Vagina (tissue), 2 donors: ENCODE data around the gene UGP2. TPM values are rescaled to one million over a fixed set of nuclear protein-coding genes. Genes with fewer than 3 reads are reported as not detected.
"Not testable (repeated sequence)": the region's sequence is repeated elsewhere in the genome, so short reads cannot be mapped to it uniquely, and the experiment has no call there.

Experiments
- DNase-seq, 2 donors: peaks; one replicate each; pipeline ENCODE4 v3.0.0-alpha.2; 2017; ENCODE audit errors: extremely low spot score in 2 of 2
- H3K27ac ChIP-seq: fragments of 200-600 bp; sonication (generic); one replicate; pipeline ENCODE4 v1.5.1; 2019
- H3K27me3 ChIP-seq: fragments of 200-600 bp; sonication (generic); one replicate; pipeline ENCODE4 v1.5.1; 2019
- H3K36me3 ChIP-seq, 2 donors: fragments of 200-600 bp; sonication (generic); one replicate each; pipeline ENCODE4 v1.5.1; 2017 to 2019
- H3K4me1 ChIP-seq: fragments of 200-600 bp; sonication (generic); one replicate; pipeline ENCODE4 v1.5.1; 2019
- H3K4me3 ChIP-seq, 2 donors: fragments of 200-600 bp; sonication (generic); 1 replicate in 1 of 2; 2 replicates in 1 of 2; pipeline ENCODE4 v1.5.1; 2016 to 2019
- H3K9me3 ChIP-seq: fragments of 200-600 bp; sonication (generic); one replicate; pipeline ENCODE4 v1.5.1; 2019
- POLR2A ChIP-seq, 2 donors: fragments of 450-650 bp; IDR thresholded peaks; one replicate each; pipeline ENCODE4 v1.6.1; 2017; ENCODE audit warnings: antibody characterized with exemption in 2 of 2, mild to moderate bottlenecking in 2 of 2, moderate library complexity in 2 of 2
- POLR2AphosphoS5 ChIP-seq, 2 donors: sonication (generic); formaldehyde crosslinking; IDR thresholded peaks; one replicate each; pipeline ENCODE4 v1.9.0; 2017; ENCODE audit warnings: antibody characterized with exemption in 2 of 2, mild to moderate bottlenecking in 2 of 2, low read depth in 1 of 2; ENCODE audit not compliant: insufficient read depth in 1 of 2
- intact Hi-C: fragments of 100-400 bp; cut with DNase I; formaldehyde crosslinking; loops from one replicate; pipeline ENCODE4 v1.15.1; 2023
- total RNA-seq: library from RNA; depleted of rRNA; stranded (reverse); fragments of >200 nt; gene quantifications from one replicate; pipeline ENCODE4 v1.2.3, GENCODE V29; 2016
- TF ChIP-seq, protein P1 (sequence below), 3 experiments: fragments of 450-650 bp in 2 of 3; fragments of 200-600 bp in 1 of 3; sonication (generic) in 1 of 3; IDR thresholded peaks; one replicate each; pipeline ENCODE4 v1.5.1; 2017 to 2019; ENCODE audit warnings: antibody characterized with exemption in 3 of 3, mild to moderate bottlenecking in 2 of 3, moderate library complexity in 2 of 3

The UGP2 gene
- total RNA-seq, 1 donor from 2014 or later, result 78.6 TPM

- H3K9me3 ChIP-seq, result no peaks in the 10 kb centered on the region
- H3K4me1 ChIP-seq, result no peaks in the 10 kb centered on the region
- H3K36me3 ChIP-seq, result no peaks in the 10 kb centered on the region
- H3K27me3 ChIP-seq, result no peaks in the 10 kb centered on the region
- intact Hi-C loops, result no loop called here
- no peak for DNase-seq
- TF ChIP-seq POLR2AphosphoS5 (IDR thresholded peaks at IDR 0.05; ENCODE audit: insufficient read depth in 1 of 2, low read depth in 1 of 2), result no peak
- TF ChIP-seq, protein P1, sequence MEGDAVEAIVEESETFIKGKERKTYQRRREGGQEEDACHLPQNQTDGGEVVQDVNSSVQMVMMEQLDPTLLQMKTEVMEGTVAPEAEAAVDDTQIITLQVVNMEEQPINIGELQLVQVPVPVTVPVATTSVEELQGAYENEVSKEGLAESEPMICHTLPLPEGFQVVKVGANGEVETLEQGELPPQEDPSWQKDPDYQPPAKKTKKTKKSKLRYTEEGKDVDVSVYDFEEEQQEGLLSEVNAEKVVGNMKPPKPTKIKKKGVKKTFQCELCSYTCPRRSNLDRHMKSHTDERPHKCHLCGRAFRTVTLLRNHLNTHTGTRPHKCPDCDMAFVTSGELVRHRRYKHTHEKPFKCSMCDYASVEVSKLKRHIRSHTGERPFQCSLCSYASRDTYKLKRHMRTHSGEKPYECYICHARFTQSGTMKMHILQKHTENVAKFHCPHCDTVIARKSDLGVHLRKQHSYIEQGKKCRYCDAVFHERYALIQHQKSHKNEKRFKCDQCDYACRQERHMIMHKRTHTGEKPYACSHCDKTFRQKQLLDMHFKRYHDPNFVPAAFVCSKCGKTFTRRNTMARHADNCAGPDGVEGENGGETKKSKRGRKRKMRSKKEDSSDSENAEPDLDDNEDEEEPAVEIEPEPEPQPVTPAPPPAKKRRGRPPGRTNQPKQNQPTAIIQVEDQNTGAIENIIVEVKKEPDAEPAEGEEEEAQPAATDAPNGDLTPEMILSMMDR (IDR thresholded peaks at IDR 0.05), result no peak
- no peak for TF ChIP-seq POLR2A (IDR thresholded peaks at IDR 0.05)
- no peak overlapping the region for H3K27ac ChIP-seq
- no peak overlapping the region for H3K4me3 ChIP-seq
These were observed 36.3 kb upstream of the UGP2 start for GRCh38 chr2:63805412-63805811.

GRCh38 chr2:63808036-63808435 lies 33.7 kb upstream of the UGP2 start:
- H3K9me3 ChIP-seq, DNase-seq, H3K36me3 ChIP-seq, intact Hi-C loops, H3K27me3 ChIP-seq, H3K4me1 ChIP-seq, H3K4me3 ChIP-seq, H3K27ac ChIP-seq: not testable (repeated sequence)

DNA sequence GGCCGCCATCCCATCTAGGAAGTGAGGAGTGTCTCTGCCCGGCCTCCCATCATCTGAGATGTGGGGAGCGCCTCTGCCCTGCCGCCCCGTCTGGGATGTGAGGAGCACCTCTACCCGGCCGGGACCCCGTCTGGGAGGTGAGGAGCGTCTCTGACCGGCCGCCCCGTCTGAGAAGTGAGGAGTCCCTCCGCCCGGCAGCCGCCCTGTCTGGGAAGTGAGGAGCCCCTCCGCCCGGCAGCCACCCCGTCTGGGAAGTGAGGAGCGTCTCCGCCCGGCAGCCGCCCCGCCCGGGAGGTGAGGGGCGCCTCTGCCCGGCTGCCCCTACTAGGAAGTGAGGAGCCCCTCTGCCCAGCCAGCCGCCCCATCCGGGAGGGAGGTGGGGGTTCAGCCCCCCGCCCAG lies 32.8 kb upstream of the UGP2 start:
- H3K9me3 ChIP-seq, intact Hi-C loops, H3K4me3 ChIP-seq, H3K4me1 ChIP-seq, H3K27me3 ChIP-seq, H3K27ac ChIP-seq, DNase-seq, H3K36me3 ChIP-seq: not testable (repeated sequence)

- no peaks in the 10 kb centered on the region for H3K36me3 ChIP-seq
- no peak overlapping the region for H3K4me3 ChIP-seq
- no peaks in the 10 kb centered on the region for H3K4me1 ChIP-seq
- no peak overlapping the region for H3K27ac ChIP-seq
- TF ChIP-seq, protein P1 (IDR thresholded peaks at IDR 0.05), result no peak
- TF ChIP-seq POLR2A (IDR thresholded peaks at IDR 0.05), result no peak
- TF ChIP-seq POLR2AphosphoS5 (IDR thresholded peaks at IDR 0.05; ENCODE audit: insufficient read depth in 1 of 2, low read depth in 1 of 2), result no peak
- no peaks in the 10 kb centered on the region for H3K27me3 ChIP-seq
- no peak for DNase-seq
- H3K9me3 ChIP-seq, result no peaks in the 10 kb centered on the region
- intact Hi-C loops, result no loop called here
These were observed 30.6 kb upstream of the UGP2 start for GRCh38 chr2:63811063-63811462.

- H3K27ac ChIP-seq, H3K36me3 ChIP-seq, H3K27me3 ChIP-seq, H3K4me1 ChIP-seq, H3K4me3 ChIP-seq, H3K9me3 ChIP-seq, DNase-seq, intact Hi-C loops: not testable (repeated sequence)
These were observed 29.8 kb upstream of the UGP2 start for GRCh38 chr2:63811870-63812269.

DNA sequence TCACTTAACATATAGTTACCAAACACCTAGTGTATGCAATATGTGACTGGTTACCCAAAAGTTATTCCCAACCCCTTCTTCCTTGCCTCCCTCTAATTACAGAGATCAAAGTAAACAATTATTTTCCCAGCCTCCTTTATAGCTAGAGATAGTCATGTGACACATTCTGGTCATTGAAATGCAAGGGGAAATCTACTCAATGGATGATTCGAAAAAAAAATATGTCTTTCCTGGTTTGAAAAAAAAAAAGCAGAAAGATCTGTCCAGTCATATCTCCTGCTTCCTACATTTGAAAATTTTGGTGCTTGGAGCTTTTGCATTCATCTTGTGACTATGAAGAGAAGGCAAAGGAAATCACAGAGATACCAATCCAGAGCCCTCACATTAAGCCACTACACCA lies 27.6 kb upstream of the UGP2 start:
- H3K27ac ChIP-seq, result no peak overlapping the region
- no peaks in the 10 kb centered on the region for H3K4me1 ChIP-seq
- no peaks in the 10 kb centered on the region for H3K27me3 ChIP-seq
- no peak overlapping the region for H3K4me3 ChIP-seq
- H3K36me3 ChIP-seq, result no peaks in the 10 kb centered on the region
- TF ChIP-seq POLR2A (IDR thresholded peaks at IDR 0.05) (no peak), POLR2AphosphoS5 (IDR thresholded peaks at IDR 0.05; ENCODE audit: insufficient read depth in 1 of 2, low read depth in 1 of 2) (no peak)
- intact Hi-C loops, result no loop called here
- DNase-seq, result no peak
- H3K9me3 ChIP-seq, result no peaks in the 10 kb centered on the region

- TF ChIP-seq POLR2AphosphoS5 (IDR thresholded peaks at IDR 0.05; ENCODE audit: insufficient read depth in 1 of 2, low read depth in 1 of 2) (no peak), POLR2A (IDR thresholded peaks at IDR 0.05) (no peak)
- TF ChIP-seq, protein P1 (IDR thresholded peaks at IDR 0.05), result no peak
- no peaks in the 10 kb centered on the region for H3K27me3 ChIP-seq
- no peaks in the 10 kb centered on the region for H3K4me1 ChIP-seq
- H3K4me3 ChIP-seq, result no peak overlapping the region
- DNase-seq, result no peak
- H3K36me3 ChIP-seq, result no peaks in the 10 kb centered on the region
- intact Hi-C loops, result loop anchor here (5.0 kb wide), 1 partner anchor 1070 kb away; no protein-coding TSS in a partner anchor
- no peaks in the 10 kb centered on the region for H3K9me3 ChIP-seq
- no peak overlapping the region for H3K27ac ChIP-seq
These were observed 24.3 kb upstream of the UGP2 start for GRCh38 chr2:63817382-63817781.
